GM12875 (cell line): Measurements from ENCODE around the gene MXRA8.

Experiments used
- H3K4me3 ChIP-seq: one replicate; pipeline ENCODE4 v1.5.1; 2011; ENCODE audit warnings: low read depth, low read length, control low read depth
- CTCF ChIP-seq: IDR thresholded peaks from 2 replicates; pipeline ENCODE4 v1.5.1; 2011; ENCODE audit warnings: low read depth, mild to moderate bottlenecking, control low read depth, inconsistent platforms, low read length, moderate library complexity, borderline replicate concordance; ENCODE audit not compliant: insufficient read depth

MXRA8 gene

GRCh38 chr1:1335792-1336248 is 22.5 kb downstream of the MXRA8 start:
- no peak overlapping the region for H3K4me3 ChIP-seq
- no peak for TF ChIP-seq CTCF

DNA sequence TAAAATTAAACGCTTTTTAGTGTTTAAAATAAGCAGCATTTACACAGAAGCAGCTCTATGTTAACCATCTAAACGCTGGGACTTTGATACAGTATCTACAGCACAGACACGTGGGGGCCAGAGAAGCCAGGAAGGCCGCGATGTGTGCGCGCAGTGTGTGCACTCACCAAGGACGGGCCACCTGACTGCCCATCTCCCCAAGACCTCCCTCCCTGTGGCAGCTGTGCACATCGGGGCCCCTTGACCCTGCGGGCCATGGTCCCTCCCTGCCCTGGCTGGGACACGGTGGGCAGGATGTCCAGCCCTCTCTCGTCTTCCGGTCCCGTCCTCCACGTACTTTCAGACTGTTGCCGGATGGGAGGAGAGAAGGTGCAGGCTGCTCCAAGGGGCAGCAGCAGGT is 23.1 kb downstream of the MXRA8 start:
- TF ChIP-seq CTCF = no peak

GRCh38 chr1:1334835-1335234 is 23.5 kb downstream of the MXRA8 start:
- no peak for TF ChIP-seq CTCF

More for the DNA sequence above, 23.1 kb downstream of the MXRA8 start:
- H3K4me3 ChIP-seq = no peak overlapping the region

DNA sequence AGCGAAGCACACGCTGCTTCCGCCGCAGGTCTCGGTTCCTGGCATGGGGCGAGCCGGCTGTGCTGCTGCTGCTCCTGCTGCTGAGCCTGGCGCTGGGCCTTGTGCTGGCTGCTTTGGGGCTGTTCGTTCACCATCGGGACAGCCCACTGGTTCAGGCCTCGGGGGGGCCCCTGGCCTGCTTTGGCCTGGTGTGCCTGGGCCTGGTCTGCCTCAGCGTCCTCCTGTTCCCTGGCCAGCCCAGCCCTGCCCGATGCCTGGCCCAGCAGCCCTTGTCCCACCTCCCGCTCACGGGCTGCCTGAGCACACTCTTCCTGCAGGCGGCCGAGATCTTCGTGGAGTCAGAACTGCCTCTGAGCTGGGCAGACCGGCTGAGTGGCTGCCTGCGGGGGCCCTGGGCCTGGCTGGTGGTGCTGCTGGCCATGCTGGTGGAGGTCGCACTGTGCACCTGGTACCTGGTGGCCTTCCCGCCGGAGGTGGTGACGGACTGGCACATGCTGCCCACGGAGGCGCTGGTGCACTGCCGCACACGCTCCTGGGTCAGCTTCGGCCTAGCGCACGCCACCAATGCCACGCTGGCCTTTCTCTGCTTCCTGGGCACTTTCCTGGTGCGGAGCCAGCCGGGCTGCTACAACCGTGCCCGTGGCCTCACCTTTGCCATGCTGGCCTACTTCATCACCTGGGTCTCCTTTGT is 24.7 kb downstream of the MXRA8 start:
- TF ChIP-seq CTCF = no peak
- H3K4me3 ChIP-seq = no peak overlapping the region

More at GRCh38 chr1:1334835-1335234, 23.5 kb downstream of the MXRA8 start:
- no peak overlapping the region for H3K4me3 ChIP-seq

GRCh38 chr1:1332774-1333480 is 25.4 kb downstream of the MXRA8 start:
- H3K4me3 ChIP-seq = no peak overlapping the region
- no peak for TF ChIP-seq CTCF

DNA sequence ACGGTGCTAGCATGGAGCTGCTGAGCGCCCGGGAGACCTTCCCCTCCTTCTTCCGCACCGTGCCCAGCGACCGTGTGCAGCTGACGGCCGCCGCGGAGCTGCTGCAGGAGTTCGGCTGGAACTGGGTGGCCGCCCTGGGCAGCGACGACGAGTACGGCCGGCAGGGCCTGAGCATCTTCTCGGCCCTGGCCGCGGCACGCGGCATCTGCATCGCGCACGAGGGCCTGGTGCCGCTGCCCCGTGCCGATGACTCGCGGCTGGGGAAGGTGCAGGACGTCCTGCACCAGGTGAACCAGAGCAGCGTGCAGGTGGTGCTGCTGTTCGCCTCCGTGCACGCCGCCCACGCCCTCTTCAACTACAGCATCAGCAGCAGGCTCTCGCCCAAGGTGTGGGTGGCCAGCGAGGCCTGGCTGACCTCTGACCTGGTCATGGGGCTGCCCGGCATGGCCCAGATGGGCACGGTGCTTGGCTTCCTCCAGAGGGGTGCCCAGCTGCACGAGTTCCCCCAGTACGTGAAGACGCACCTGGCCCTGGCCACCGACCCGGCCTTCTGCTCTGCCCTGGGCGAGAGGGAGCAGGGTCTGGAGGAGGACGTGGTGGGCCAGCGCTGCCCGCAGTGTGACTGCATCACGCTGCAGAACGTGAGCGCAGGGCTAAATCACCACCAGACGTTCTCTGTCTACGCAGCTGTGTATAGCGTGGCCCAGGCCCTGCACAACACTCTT is 26.2 kb downstream of the MXRA8 start:
- no peak for TF ChIP-seq CTCF
- H3K4me3 ChIP-seq = no peak overlapping the region
